ENCODE results near the gene SIGLEC1. TPM values are rescaled to one million over a fixed set of nuclear protein-coding genes. Genes with fewer than 3 reads are reported as not detected.
A peak's percentile ranks its signal among the peaks of the same experiment; 100 is the strongest.

SIGLEC1 gene
- polyA plus RNA-seq (2012; ENCODE audit: missing spikeins): not detected

GRCh38 chr20:3712279-3712873 is at the start of gene SIGLEC1:
SIGLEC1 (minus strand) TSS chr20:3712600; CDS start chr20:3707128, 5,472 bp downstream.
- TF ChIP-seq POLR2AphosphoS5 (IDR thresholded peaks at IDR 0.05; ENCODE audit: low read depth, low read length) (no peak), POLR2A (IDR thresholded peaks at IDR 0.05; ENCODE audit: low read depth, low read length) (no peak), TAF1 (IDR thresholded peaks at IDR 0.05; ENCODE audit: borderline replicate concordance, low read depth, low read length) (no peak)
- DNase-seq (ENCODE audit: insufficient read length) (no peak), FAIRE-seq (no peak)

GRCh38 chr20:3760655-3761348 is 48.4 kb upstream of the SIGLEC1 start:
- DNase-seq (ENCODE audit: insufficient read length) (no peak), FAIRE-seq (peak; percentile 65)
- no peak for TF ChIP-seq POLR2AphosphoS5 (IDR thresholded peaks at IDR 0.05; ENCODE audit: low read depth, low read length)
- no peak for TF ChIP-seq POLR2A (IDR thresholded peaks at IDR 0.05; ENCODE audit: low read depth, low read length)
- no peak for TF ChIP-seq TAF1 (IDR thresholded peaks at IDR 0.05; ENCODE audit: borderline replicate concordance, low read depth, low read length)

- FAIRE-seq: no peak
- DNase-seq (ENCODE audit: insufficient read length): no peak
- TF ChIP-seq TAF1 (IDR thresholded peaks at IDR 0.05; ENCODE audit: borderline replicate concordance, low read depth, low read length): no peak
- no peak for TF ChIP-seq POLR2AphosphoS5 (IDR thresholded peaks at IDR 0.05; ENCODE audit: low read depth, low read length)
- TF ChIP-seq POLR2A (IDR thresholded peaks at IDR 0.05; ENCODE audit: low read depth, low read length): no peak
Measured at GRCh38 chr20:3759884-3760283, 47.5 kb upstream of the SIGLEC1 start.

GRCh38 chr20:3759316-3759823 is 47.0 kb upstream of the SIGLEC1 start:
- FAIRE-seq: no peak
- TF ChIP-seq POLR2A (IDR thresholded peaks at IDR 0.05; ENCODE audit: low read depth, low read length) (no peak), POLR2AphosphoS5 (IDR thresholded peaks at IDR 0.05; ENCODE audit: low read depth, low read length) (no peak), TAF1 (IDR thresholded peaks at IDR 0.05; ENCODE audit: borderline replicate concordance, low read depth, low read length) (no peak)
- DNase-seq (ENCODE audit: insufficient read length): no peak

GRCh38 chr20:3758566-3758965 is 46.2 kb upstream of the SIGLEC1 start:
- no peak for FAIRE-seq
- no peak for DNase-seq (ENCODE audit: insufficient read length)

GRCh38 chr20:3757268-3757667 is 44.9 kb upstream of the SIGLEC1 start:
- no peak for DNase-seq (ENCODE audit: insufficient read length)
- FAIRE-seq: no peak
- no peak for TF ChIP-seq POLR2A (IDR thresholded peaks at IDR 0.05; ENCODE audit: low read depth, low read length)
- no peak for TF ChIP-seq TAF1 (IDR thresholded peaks at IDR 0.05; ENCODE audit: borderline replicate concordance, low read depth, low read length)
- TF ChIP-seq POLR2AphosphoS5 (IDR thresholded peaks at IDR 0.05; ENCODE audit: low read depth, low read length): no peak

More at GRCh38 chr20:3758566-3758965, 46.2 kb upstream of the SIGLEC1 start:
- no peak for TF ChIP-seq POLR2A (IDR thresholded peaks at IDR 0.05; ENCODE audit: low read depth, low read length)
- no peak for TF ChIP-seq TAF1 (IDR thresholded peaks at IDR 0.05; ENCODE audit: borderline replicate concordance, low read depth, low read length)

GRCh38 chr20:3755814-3756480 is 43.5 kb upstream of the SIGLEC1 start:
- DNase-seq (ENCODE audit: insufficient read length) (no peak), FAIRE-seq (no peak)
- TF ChIP-seq TAF1 (IDR thresholded peaks at IDR 0.05; ENCODE audit: borderline replicate concordance, low read depth, low read length): no peak
- TF ChIP-seq POLR2AphosphoS5 (IDR thresholded peaks at IDR 0.05; ENCODE audit: low read depth, low read length): no peak

- no peak for TF ChIP-seq TAF1 (IDR thresholded peaks at IDR 0.05; ENCODE audit: borderline replicate concordance, low read depth, low read length)
- TF ChIP-seq POLR2A (IDR thresholded peaks at IDR 0.05; ENCODE audit: low read depth, low read length): no peak
- TF ChIP-seq POLR2AphosphoS5 (IDR thresholded peaks at IDR 0.05; ENCODE audit: low read depth, low read length): no peak
- FAIRE-seq: no peak
- no peak for DNase-seq (ENCODE audit: insufficient read length)
Measured at GRCh38 chr20:3755269-3755668, 42.9 kb upstream of the SIGLEC1 start.

GRCh38 chr20:3754276-3754630 is 41.9 kb upstream of the SIGLEC1 start:
- DNase-seq (ENCODE audit: insufficient read length) (no peak), FAIRE-seq (no peak)
- TF ChIP-seq TAF1 (IDR thresholded peaks at IDR 0.05; ENCODE audit: borderline replicate concordance, low read depth, low read length) (no peak), POLR2AphosphoS5 (IDR thresholded peaks at IDR 0.05; ENCODE audit: low read depth, low read length) (no peak), POLR2A (IDR thresholded peaks at IDR 0.05; ENCODE audit: low read depth, low read length) (no peak)

- TF ChIP-seq POLR2AphosphoS5 (IDR thresholded peaks at IDR 0.05; ENCODE audit: low read depth, low read length) (no peak), TAF1 (IDR thresholded peaks at IDR 0.05; ENCODE audit: borderline replicate concordance, low read depth, low read length) (no peak), POLR2A (IDR thresholded peaks at IDR 0.05; ENCODE audit: low read depth, low read length) (no peak)
- DNase-seq (ENCODE audit: insufficient read length) (no peak), FAIRE-seq (no peak)
Measured at GRCh38 chr20:3753501-3754275, 41.3 kb upstream of the SIGLEC1 start.

GRCh38 chr20:3753098-3753497 is 40.7 kb upstream of the SIGLEC1 start:
- DNase-seq (ENCODE audit: insufficient read length) (peak; percentile 64), FAIRE-seq (peak; percentile 78)
- TF ChIP-seq POLR2A (IDR thresholded peaks at IDR 0.05; ENCODE audit: low read depth, low read length): no peak
- TF ChIP-seq TAF1 (IDR thresholded peaks at IDR 0.05; ENCODE audit: borderline replicate concordance, low read depth, low read length): no peak
- no peak for TF ChIP-seq POLR2AphosphoS5 (IDR thresholded peaks at IDR 0.05; ENCODE audit: low read depth, low read length)
